Common myeloid progenitor, CD34-positive (primary cell): ENCODE results near the gene MTMR3.

Experiments used
- CTCF ChIA-PET: fragments of 350-600 bp; sonication (Branson Sonifier 250); formaldehyde crosslinking; loops from one replicate; lab custom pipeline; 2021; ENCODE audit warnings: antibody characterized with exemption; lab: Charles Lee
- POLR2A ChIA-PET: fragments of 350-600 bp; sonication (Branson Sonifier 250); formaldehyde crosslinking; loops from one replicate; lab custom pipeline; 2021; ENCODE audit warnings: antibody characterized with exemption; lab: Charles Lee
- DNase-seq, 3 donors: peaks; one replicate each; pipeline versions ENCODE4 v3.0.0 to v3.0.0-alpha.2; 2013
- H3K27ac ChIP-seq, 2 experiments: 1 replicate in 1 of 2; 2 replicates in 1 of 2; pipeline ENCODE4 v1.7.0; 2013; ENCODE audit warnings: inconsistent platforms in 2 of 2, low read length in 2 of 2, mild to moderate bottlenecking in 2 of 2, low read depth in 1 of 2, moderate library complexity in 1 of 2; ENCODE audit not compliant: severe bottlenecking in 2 of 2, insufficient read depth in 1 of 2, poor library complexity in 1 of 2
- H3K27me3 ChIP-seq, 5 experiments: replicated peaks in 2 of 5; 1 replicate in 3 of 5; 2 replicates in 2 of 5; pipeline versions ENCODE4 v1.6.1 to v1.7.0; 2013; ENCODE audit warnings: low read length in 4 of 5, mild to moderate bottlenecking in 2 of 5, moderate library complexity in 2 of 5, inconsistent platforms in 1 of 5; ENCODE audit not compliant: insufficient read depth in 5 of 5, control insufficient read depth in 4 of 5
- H3K36me3 ChIP-seq, 4 experiments: 1 replicate in 2 of 4; 2 replicates in 2 of 4; pipeline versions ENCODE4 v1.6.1 to v1.7.0; 2013; ENCODE audit warnings: low read length in 3 of 4, control low read depth in 1 of 4, mild to moderate bottlenecking in 1 of 4; ENCODE audit not compliant: control insufficient read depth in 4 of 4, insufficient read depth in 4 of 4
- H3K4me1 ChIP-seq, 4 experiments: 1 replicate in 3 of 4; 2 replicates in 1 of 4; pipeline versions ENCODE4 v1.6.1 to v1.7.1; 2013; ENCODE audit warnings: low read length in 3 of 4, mild to moderate bottlenecking in 3 of 4, control low read depth in 1 of 4, inconsistent platforms in 1 of 4, moderate library complexity in 1 of 4; ENCODE audit not compliant: control insufficient read depth in 4 of 4, insufficient read depth in 4 of 4; ENCODE audit errors: control extremely low read depth in 1 of 4
- H3K4me3 ChIP-seq, 7 experiments: 1 replicate in 4 of 7; 2 replicates in 3 of 7; pipeline versions ENCODE4 v1.5.1 to v1.7.0; 2013; ENCODE audit warnings: mild to moderate bottlenecking in 7 of 7, low read length in 6 of 7, moderate library complexity in 6 of 7, inconsistent platforms in 2 of 7, low read depth in 2 of 7, control low read depth in 1 of 7; ENCODE audit not compliant: insufficient read depth in 4 of 7, control insufficient read depth in 1 of 7; ENCODE audit errors: extremely low read depth in 1 of 7
- H3K9me3 ChIP-seq, 5 experiments: 1 replicate in 4 of 5; 2 replicates in 1 of 5; pipeline versions ENCODE4 v1.6.1 to v1.7.1; 2013; ENCODE audit warnings: low read length in 4 of 5, mild to moderate bottlenecking in 2 of 5, inconsistent platforms in 1 of 5, low read depth in 1 of 5, moderate library complexity in 1 of 5; ENCODE audit not compliant: control insufficient read depth in 4 of 5, insufficient read depth in 2 of 5; ENCODE audit errors: control extremely low read depth in 1 of 5
- WGBS: methylation state at CpG from one replicate; pipeline ENCODE4 v1.1.5; 2013; ENCODE audit not compliant: insufficient coverage; 5-methylcytosine and 5-hydroxymethylcytosine counted together

Gene MTMR3

GRCh38 chr22:29985912-29986311 lies 102.9 kb downstream of the MTMR3 start:
- H3K9me3 ChIP-seq, result no peaks in the 10 kb centered on the region
- ChIA-PET CTCF (interaction anchor here (1.5 kb wide), 1 partner anchor 22 kb away, joined by 3 read pairs; no protein-coding TSS in a partner anchor), POLR2A (interaction anchor here (0.6 kb wide), 1 partner anchor 280 kb away, joined by 3 read pairs; no protein-coding TSS in a partner anchor)
- no peak overlapping the region for H3K27ac ChIP-seq
- WGBS, result 71% methylated on average over 1 of the region's 1 CpG
- H3K4me3 ChIP-seq, result no peak overlapping the region
- H3K4me1 ChIP-seq, result peaks cover 0 to 8% (median 2%) of the 10 kb centered on the region in 4 experiments
- no peak for DNase-seq
- peaks cover 0 to 15% (median 8%) of the 10 kb centered on the region in 4 experiments for H3K36me3 ChIP-seq
- no peaks in the 10 kb centered on the region for H3K27me3 ChIP-seq

GRCh38 chr22:29987137-29987536 lies 104.2 kb downstream of the MTMR3 start:
- Histone ChIP-seq H3K4me3 (no peak overlapping the region), H3K4me1 (peaks cover 0 to 8% (median 2%) of the 10 kb centered on the region in 4 experiments), H3K9me3 (no peaks in the 10 kb centered on the region), H3K27me3 (no peaks in the 10 kb centered on the region), H3K36me3 (peaks cover 0 to 21% (median 13%) of the 10 kb centered on the region in 4 experiments), H3K27ac (no peak overlapping the region)
- WGBS, result 0% methylated on average over 1 of the region's 1 CpG
- CTCF ChIA-PET, result interaction anchor here (0.9 kb wide), 1 partner anchor 11 kb away, joined by 3 read pairs; no protein-coding TSS in a partner anchor
- POLR2A ChIA-PET, result no interaction called here
- DNase-seq, result peak in 2 of 3 donors; percentile 13 to 23

DNA sequence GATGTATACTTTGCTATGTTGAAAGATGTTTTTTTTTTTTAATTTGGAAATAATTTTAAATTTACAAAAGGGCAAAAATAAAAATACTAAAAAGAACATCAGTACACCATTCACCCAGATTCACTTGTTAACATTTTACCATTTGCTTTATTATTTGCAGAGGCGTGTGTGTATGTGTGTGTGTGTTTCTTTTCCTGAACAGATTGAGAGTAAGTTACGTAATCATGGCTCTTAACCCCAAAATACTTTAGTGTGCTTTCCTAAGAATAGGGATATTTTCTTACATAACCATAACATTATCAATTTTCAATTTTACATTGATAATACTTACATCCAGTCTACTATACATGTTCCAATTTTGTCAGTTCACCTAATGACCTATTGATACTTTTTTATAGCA lies 105.7 kb downstream of the MTMR3 start:
- ChIA-PET CTCF (no interaction called here), POLR2A (no interaction called here)
- DNase-seq, result no peak
- H3K9me3 ChIP-seq, result no peaks in the 10 kb centered on the region
- H3K4me1 ChIP-seq, result peaks cover 0 to 8% (median 2%) of the 10 kb centered on the region in 4 experiments
- WGBS, result no CpG with 5 or more reads among the region's 2 CpGs
- no peaks in the 10 kb centered on the region for H3K27me3 ChIP-seq
- peaks cover 5 to 31% (median 17%) of the 10 kb centered on the region in 4 experiments for H3K36me3 ChIP-seq
- H3K27ac ChIP-seq, result no peak overlapping the region
- H3K4me3 ChIP-seq, result no peak overlapping the region

- 100% methylated on average over 4 of the region's 6 CpGs for WGBS
- Histone ChIP-seq H3K4me1 (peaks cover 0 to 8% (median 2%) of the 10 kb centered on the region in 4 experiments), H3K9me3 (no peaks in the 10 kb centered on the region), H3K4me3 (no peak overlapping the region), H3K27ac (no peak overlapping the region), H3K27me3 (no peaks in the 10 kb centered on the region), H3K36me3 (peaks cover 5 to 34% (median 18%) of the 10 kb centered on the region in 4 experiments)
- DNase-seq, result no peak
- ChIA-PET CTCF (interaction anchor here (4.5 kb wide), 1 partner anchor 15 kb away, joined by 19 read pairs; no protein-coding TSS in a partner anchor), POLR2A (no interaction called here)
Measured at GRCh38 chr22:29989446-29989845, 106.5 kb downstream of the MTMR3 start.

- POLR2A ChIA-PET, result no interaction called here
Measured at GRCh38 chr22:29992341-29993275, 109.6 kb downstream of the MTMR3 start.

GRCh38 chr22:29994027-29994715 lies 111.2 kb downstream of the MTMR3 start:
- H3K9me3 ChIP-seq, result no peaks in the 10 kb centered on the region
- H3K27ac ChIP-seq, result no peak overlapping the region
- no peaks in the 10 kb centered on the region for H3K27me3 ChIP-seq
- CTCF ChIA-PET, result interaction anchor here (3.4 kb wide), 1 partner anchor 11 kb away, joined by 12 read pairs; no protein-coding TSS in a partner anchor
- no CpG with 5 or more reads among the region's 3 CpGs for WGBS
- peak in 2 of 3 donors; percentile 6 to 14 for DNase-seq
- H3K4me1 ChIP-seq, result peaks cover 0 to 6% (median 0%) of the 10 kb centered on the region in 4 experiments
- POLR2A ChIA-PET, result no interaction called here
- peaks cover 11 to 34% (median 22%) of the 10 kb centered on the region in 4 experiments for H3K36me3 ChIP-seq
- no peak overlapping the region for H3K4me3 ChIP-seq

More at GRCh38 chr22:29992341-29993275, 109.6 kb downstream of the MTMR3 start:
- H3K9me3 ChIP-seq, result no peaks in the 10 kb centered on the region
- CTCF ChIA-PET, result interaction anchor here (4.5 kb wide), 1 partner anchor 12 kb away, joined by 19 read pairs; no protein-coding TSS in a partner anchor
- H3K36me3 ChIP-seq, result peaks cover 5 to 35% (median 20%) of the 10 kb centered on the region in 4 experiments
- H3K27me3 ChIP-seq, result no peaks in the 10 kb centered on the region
- H3K27ac ChIP-seq, result no peak overlapping the region
- H3K4me1 ChIP-seq, result peaks cover 0 to 10% (median 0%) of the 10 kb centered on the region in 4 experiments
- no peak overlapping the region for H3K4me3 ChIP-seq
- WGBS, result 100% methylated on average over 4 of the region's 6 CpGs
- no peak for DNase-seq
